H9 (cell line): ENCODE data around the gene CHST8. TPM values are rescaled to one million over a fixed set of nuclear protein-coding genes. Genes with fewer than 3 reads are reported as not detected.

Experiments used
- DNase-seq: peaks from one replicate; pipeline ENCODE4 v3.0.0-alpha.2; 2017
- H2AFZ ChIP-seq: one replicate; pipeline ENCODE4 v1.6.1; 2013; ENCODE audit warnings: mild to moderate bottlenecking, low read length, control low read depth, moderate library complexity
- H2AK5ac ChIP-seq: 2 replicates; pipeline ENCODE4 v1.6.1; 2013; ENCODE audit warnings: low read length, control low read depth, mixed read lengths; ENCODE audit not compliant: insufficient read length
- H2BK120ac ChIP-seq: one replicate; pipeline ENCODE4 v1.6.1; 2013; ENCODE audit warnings: low read depth, mild to moderate bottlenecking, low read length, control low read depth, inconsistent platforms; ENCODE audit not compliant: poor library complexity, severe bottlenecking
- H2BK12ac ChIP-seq: 2 replicates; pipeline ENCODE4 v1.6.1; 2013; ENCODE audit warnings: low read length, control low read depth, mixed read lengths, low read depth; ENCODE audit not compliant: insufficient read length
- H2BK15ac ChIP-seq: 2 replicates; pipeline ENCODE4 v1.6.1; 2013; ENCODE audit warnings: low read depth, low read length, control low read depth
- H2BK20ac ChIP-seq: one replicate; pipeline ENCODE4 v1.6.1; 2013; ENCODE audit warnings: low read depth, mild to moderate bottlenecking, low read length, control low read depth, inconsistent platforms; ENCODE audit not compliant: poor library complexity, severe bottlenecking
- H2BK5ac ChIP-seq: 2 replicates; pipeline ENCODE4 v1.6.1; 2013; ENCODE audit warnings: low read length, control low read depth, mixed read lengths; ENCODE audit not compliant: insufficient read length
- H3K14ac ChIP-seq: 2 replicates; pipeline ENCODE4 v1.6.1; 2013; ENCODE audit warnings: low read length, control low read depth; ENCODE audit not compliant: insufficient read depth
- H3K18ac ChIP-seq: 2 replicates; pipeline ENCODE4 v1.6.1; 2013; ENCODE audit warnings: low read depth, mild to moderate bottlenecking, mixed read lengths, low read length, control low read depth; ENCODE audit not compliant: insufficient read length
- H3K23ac ChIP-seq: 2 replicates; pipeline ENCODE4 v1.6.1; 2013; ENCODE audit warnings: low read length, control low read depth, mixed read lengths, low read depth; ENCODE audit not compliant: insufficient read length
- H3K23me2 ChIP-seq: 2 replicates; pipeline ENCODE4 v1.6.1; 2013; ENCODE audit warnings: low read depth, mild to moderate bottlenecking, mixed read lengths, low read length, control low read depth; ENCODE audit not compliant: insufficient read length, poor library complexity, severe bottlenecking
- H3K27ac ChIP-seq: 2 replicates; pipeline ENCODE4 v1.5.1; 2013; ENCODE audit warnings: low read length, control low read depth, mixed read lengths, low read depth; ENCODE audit not compliant: insufficient read length
- H3K27me3 ChIP-seq: 2 replicates; pipeline ENCODE4 v1.6.1; 2013; ENCODE audit warnings: low read length, control low read depth, inconsistent platforms; ENCODE audit not compliant: insufficient read depth
- H3K4ac ChIP-seq: 2 replicates; pipeline ENCODE4 v1.6.1; 2013; ENCODE audit warnings: low read depth, mild to moderate bottlenecking, control low read depth, inconsistent platforms, low read length, moderate library complexity
- H3K4me1 ChIP-seq: 2 replicates; pipeline ENCODE4 v1.6.1; 2013; ENCODE audit warnings: low read length, control low read depth, inconsistent platforms; ENCODE audit not compliant: insufficient read depth
- H3K4me2 ChIP-seq: 2 replicates; pipeline ENCODE4 v1.6.1; 2013; ENCODE audit warnings: low read length, control low read depth, mixed read lengths; ENCODE audit not compliant: insufficient read length, insufficient read depth
- H3K56ac ChIP-seq: 2 replicates; pipeline ENCODE4 v1.6.1; 2013; ENCODE audit warnings: low read depth, mild to moderate bottlenecking, mixed read lengths, low read length, control low read depth; ENCODE audit not compliant: insufficient read length
- H3K79me1 ChIP-seq: 2 replicates; pipeline ENCODE4 v1.6.1; 2013; ENCODE audit warnings: low read depth, mild to moderate bottlenecking, moderate library complexity, low read length, control low read depth, inconsistent platforms; ENCODE audit not compliant: insufficient read depth, poor library complexity, severe bottlenecking
- H3K79me2 ChIP-seq: 2 replicates; pipeline ENCODE4 v1.6.1; 2013; ENCODE audit warnings: low read length, control low read depth, inconsistent platforms; ENCODE audit not compliant: insufficient read depth
- H3K9ac ChIP-seq: 2 replicates; pipeline ENCODE4 v1.6.1; 2013; ENCODE audit warnings: low read length, control low read depth, mixed read lengths; ENCODE audit not compliant: insufficient read length; ENCODE audit errors: extremely low read depth
- H3K9me3 ChIP-seq: one replicate; pipeline ENCODE4 v1.6.1; 2013; ENCODE audit warnings: low read depth, low read length, inconsistent platforms; ENCODE audit not compliant: control insufficient read depth
- H3T11ph ChIP-seq: one replicate; pipeline ENCODE4 v1.6.1; 2013; ENCODE audit warnings: mild to moderate bottlenecking, low read length, control low read depth, inconsistent platforms
- H4K20me1 ChIP-seq: one replicate; pipeline ENCODE4 v1.6.1; 2013; ENCODE audit not compliant: control insufficient read depth, insufficient read length, insufficient read depth
- H4K5ac ChIP-seq: 2 replicates; pipeline ENCODE4 v1.6.1; 2013; ENCODE audit warnings: low read depth, mild to moderate bottlenecking, mixed read lengths, low read length, control low read depth; ENCODE audit not compliant: insufficient read length
- H4K8ac ChIP-seq: replicated peaks from 2 replicates; pipeline ENCODE4 v1.6.1; 2013; ENCODE audit warnings: low read length, control low read depth, mixed read lengths, low read depth; ENCODE audit not compliant: insufficient read length
- H4K91ac ChIP-seq: 2 replicates; pipeline ENCODE4 v1.6.1; 2013; ENCODE audit warnings: low read depth, mild to moderate bottlenecking, moderate library complexity, mixed read lengths, low read length, control low read depth; ENCODE audit not compliant: insufficient read length
- H3K27ac Mint-ChIP-seq, 3 experiments: 2 replicates in 2 of 3; 3 replicates in 1 of 3; pipeline ENCODE4 v1.8.0; 2020 to 2021; ENCODE audit warnings: mixed read lengths in 3 of 3, mild to moderate bottlenecking in 1 of 3, moderate library complexity in 1 of 3
- H3K27me3 Mint-ChIP-seq: 2 replicates; pipeline ENCODE4 v1.8.0; 2021; ENCODE audit warnings: low read depth, mild to moderate bottlenecking, moderate library complexity, mixed read lengths
- H3K36me3 Mint-ChIP-seq, 3 experiments: 2 replicates in 2 of 3; 3 replicates in 1 of 3; pipeline ENCODE4 v1.8.0; 2020 to 2021; ENCODE audit warnings: low read depth in 3 of 3, mixed read lengths in 3 of 3; ENCODE audit not compliant: insufficient read depth in 1 of 3
- H3K4me1 Mint-ChIP-seq, 2 experiments: 2 replicates each; pipeline ENCODE4 v1.8.0; 2020; ENCODE audit warnings: mixed read lengths in 2 of 2
- H3K4me3 Mint-ChIP-seq, 2 experiments: 2 replicates in 1 of 2; 3 replicates in 1 of 2; pipeline ENCODE4 v1.8.0; 2020 to 2021; ENCODE audit warnings: mild to moderate bottlenecking in 2 of 2, mixed read lengths in 2 of 2, moderate library complexity in 1 of 2
- H3K9me3 Mint-ChIP-seq, 2 experiments: 2 replicates in 1 of 2; 3 replicates in 1 of 2; pipeline ENCODE4 v1.8.0; 2020; ENCODE audit warnings: mild to moderate bottlenecking in 2 of 2, mixed read lengths in 2 of 2, moderate library complexity in 1 of 2
- CTCF ChIP-seq: fragments of 200-600 bp; sonication (generic); conservative IDR thresholded peaks from 3 replicates; pipeline ENCODE4 v1.8.0; 2021; ENCODE audit warnings: antibody characterized with exemption, mild to moderate bottlenecking
- WGBS: extraction: QIAGEN DNeasy Blood & Tissue Kit; methylation state at CpG from one replicate; pipeline ENCODE4 v1.1.7; 2013; ENCODE audit warnings: missing lambda C conversion rate, low lambda C conversion rate, mixed read lengths; ENCODE audit not compliant: insufficient read length; ENCODE audit errors: extremely low coverage; 5-methylcytosine and 5-hydroxymethylcytosine counted together
- total RNA-seq: library from RNA; stranded (reverse); gene quantifications from 2 replicates; pipeline ENCODE4 v1.2.1, GENCODE V29; 2021

Gene CHST8
- total RNA-seq, 1 experiment from 2014 or later, result 5.1 TPM

GRCh38 chr19:33814181-33815165 lies 192.7 kb downstream of the CHST8 start:
- no peak overlapping the region for H3K4ac ChIP-seq
- H3K36me3 Mint-ChIP-seq, result peaks cover 4 to 47% (median 37%) of the 10 kb centered on the region in 3 experiments
- no peak overlapping the region for H3K14ac ChIP-seq
- H3K27ac ChIP-seq, result no peak overlapping the region
- TF ChIP-seq CTCF, result no peak
- no peak overlapping the region for H3T11ph ChIP-seq
- no peak overlapping the region for H4K91ac ChIP-seq
- H4K20me1 ChIP-seq, result no peaks in the 10 kb centered on the region
- H3K27ac Mint-ChIP-seq, result peak overlapping the region; percentile 17 to 78 (median 72); a peak in 4 of 7 replicates
- WGBS, result no CpG with 5 or more reads among the region's 21 CpGs
- no peaks in the 10 kb centered on the region for H3K79me2 ChIP-seq
- no peak overlapping the region for H3K18ac ChIP-seq
- H3K4me1 ChIP-seq, result no peaks in the 10 kb centered on the region
- no peak overlapping the region for H3K56ac ChIP-seq
- H2AK5ac ChIP-seq, result no peak overlapping the region
- H2AFZ ChIP-seq, result no peak overlapping the region
- H3K4me1 Mint-ChIP-seq, result peaks cover 9 to 13% of the 10 kb centered on the region in 2 experiments
- no peaks in the 10 kb centered on the region for H3K27me3 ChIP-seq
- H4K5ac ChIP-seq, result no peak overlapping the region
- no peak overlapping the region for H2BK15ac ChIP-seq
- H3K79me1 ChIP-seq, result no peaks in the 10 kb centered on the region
- no peak overlapping the region for H3K9ac ChIP-seq
- peaks cover 2% of the 10 kb centered on the region; the same call in 1 of the 2 replicates for H3K27me3 Mint-ChIP-seq
- no peak overlapping the region for H2BK12ac ChIP-seq
- no peak overlapping the region for H2BK5ac ChIP-seq
- no peaks in the 10 kb centered on the region for H3K9me3 ChIP-seq
- no peak overlapping the region for H2BK20ac ChIP-seq
- H2BK120ac ChIP-seq, result no peak overlapping the region
- no peak overlapping the region for H3K4me2 ChIP-seq
- no peak for DNase-seq
- peaks cover under 1% of the 10 kb centered on the region for H3K23me2 ChIP-seq
- H4K8ac ChIP-seq, result no peak overlapping the region
- no peaks in the 10 kb centered on the region for H3K9me3 Mint-ChIP-seq
- H3K23ac ChIP-seq, result no peak overlapping the region
- H3K4me3 Mint-ChIP-seq, result no peak overlapping the region
